Panc1 (cell line): ENCODE measurements around the gene DDI2. TPM values are rescaled to one million over a fixed set of nuclear protein-coding genes. Genes with fewer than 3 reads are reported as not detected.

Experiments used
- ATAC-seq: fragments of 200-7000 bp; cut with Tn5 transposase; 2 replicates; pipeline ENCODE4 v1.9.1; 2020; ENCODE audit warnings: mild to moderate bottlenecking, moderate library complexity
- BruUV-seq: library from RNA; stranded (reverse); fragments of 400-500 nt; replicated peaks from 2 replicates; lab custom pipeline; 2021; lab: Mats Ljungman, UMichigan
- CTCF ChIA-PET: fragments of 300-600 bp; sonication (Branson Sonifier 250); formaldehyde crosslinking; loops from one replicate; lab custom pipeline; 2022; ENCODE audit warnings: antibody characterized with exemption; lab: Charles Lee
- POLR2A ChIA-PET: fragments of 300-600 bp; sonication (Branson Sonifier 250); formaldehyde crosslinking; loops from one replicate; lab custom pipeline; 2022; ENCODE audit warnings: antibody characterized with exemption; lab: Charles Lee
- DNase-seq: peaks from one replicate; pipeline ENCODE4 v3.0.0-alpha.2; 2010; ENCODE audit warnings: low read depth, low spot score
- H3K27ac ChIP-seq: 2 replicates; pipeline ENCODE4 v1.5.1; 2011; ENCODE audit warnings: mild to moderate bottlenecking, low read length, inconsistent platforms
- H3K27me3 ChIP-seq: fragments of 200-500 bp; sonication (Bioruptor generic); 2 replicates; pipeline ENCODE4 v1.6.0; 2014; ENCODE audit warnings: low read length, inconsistent platforms; ENCODE audit not compliant: control insufficient read depth, insufficient read depth
- H3K36me3 ChIP-seq: fragments of 200-500 bp; sonication (Bioruptor generic); 2 replicates; pipeline ENCODE4 v1.5.1; 2014; ENCODE audit warnings: inconsistent platforms, mild to moderate bottlenecking, low read length, moderate library complexity; ENCODE audit not compliant: control insufficient read depth, insufficient read depth
- H3K4me1 ChIP-seq: 2 replicates; pipeline ENCODE4 v1.5.1; 2011; ENCODE audit warnings: inconsistent platforms, mild to moderate bottlenecking, low read length, moderate library complexity; ENCODE audit not compliant: control insufficient read depth, insufficient read depth
- H3K4me3 ChIP-seq, 2 experiments: 2 replicates each; pipeline ENCODE4 v1.5.1; 2011 to 2012; ENCODE audit warnings: low read depth in 2 of 2, low read length in 2 of 2, mild to moderate bottlenecking in 2 of 2, inconsistent platforms in 1 of 2, moderate library complexity in 1 of 2
- H3K9me3 ChIP-seq: fragments of 200-500 bp; sonication (Bioruptor generic); 2 replicates; pipeline ENCODE4 v1.5.1; 2014; ENCODE audit warnings: low read depth, mild to moderate bottlenecking, inconsistent platforms, low read length, moderate library complexity; ENCODE audit not compliant: control insufficient read depth, insufficient read depth
- CTCF ChIP-seq: fragments of 450-650 bp; IDR thresholded peaks from 2 replicates; pipeline ENCODE4 v1.5.1; 2017; ENCODE audit warnings: mild to moderate bottlenecking
- POLR2AphosphoS5 ChIP-seq: IDR thresholded peaks from 2 replicates; pipeline ENCODE4 v1.6.1; 2012; ENCODE audit warnings: mild to moderate bottlenecking, low read depth, low read length, moderate library complexity
- REST ChIP-seq, 2 experiments: IDR thresholded peaks; 2 replicates each; pipeline ENCODE4 v1.6.1; 2011 to 2012; ENCODE audit warnings: low read depth in 2 of 2, control low read depth in 1 of 2, low read length in 1 of 2, mild to moderate bottlenecking in 1 of 2, moderate library complexity in 1 of 2; ENCODE audit not compliant: insufficient read depth in 1 of 2
- SIN3A ChIP-seq: IDR thresholded peaks from 2 replicates; pipeline ENCODE4 v1.6.1; 2012; ENCODE audit warnings: low read depth, mild to moderate bottlenecking, low read length, moderate library complexity, borderline replicate concordance; ENCODE audit not compliant: insufficient read depth
- TCF7L2 ChIP-seq: IDR thresholded peaks from 2 replicates; pipeline ENCODE4 v1.6.1; 2011; ENCODE audit warnings: mild to moderate bottlenecking, low read depth, low read length, inconsistent platforms
- in situ Hi-C: cut with HindIII; loops from 2 replicates; pipeline ENCODE4 v1.10.0; 2016; ENCODE audit warnings: low sequenced_read_pairs, low pct_unique_long_range_greater_than_20kb
- intact Hi-C: fragments of 100-400 bp; cut with micrococcal nuclease; formaldehyde crosslinking; loops from one replicate; pipeline ENCODE4 v1.10.0; 2022; ENCODE audit not compliant: unreplicated experiment
- total RNA-seq: library from RNA; stranded (reverse); gene quantifications from one replicate; pipeline ENCODE4 v1.2.1, GENCODE V29; 2021; ENCODE audit not compliant: unreplicated experiment

Gene DDI2
- total RNA-seq, 1 experiment from 2014 or later = 27.7 TPM

DNA sequence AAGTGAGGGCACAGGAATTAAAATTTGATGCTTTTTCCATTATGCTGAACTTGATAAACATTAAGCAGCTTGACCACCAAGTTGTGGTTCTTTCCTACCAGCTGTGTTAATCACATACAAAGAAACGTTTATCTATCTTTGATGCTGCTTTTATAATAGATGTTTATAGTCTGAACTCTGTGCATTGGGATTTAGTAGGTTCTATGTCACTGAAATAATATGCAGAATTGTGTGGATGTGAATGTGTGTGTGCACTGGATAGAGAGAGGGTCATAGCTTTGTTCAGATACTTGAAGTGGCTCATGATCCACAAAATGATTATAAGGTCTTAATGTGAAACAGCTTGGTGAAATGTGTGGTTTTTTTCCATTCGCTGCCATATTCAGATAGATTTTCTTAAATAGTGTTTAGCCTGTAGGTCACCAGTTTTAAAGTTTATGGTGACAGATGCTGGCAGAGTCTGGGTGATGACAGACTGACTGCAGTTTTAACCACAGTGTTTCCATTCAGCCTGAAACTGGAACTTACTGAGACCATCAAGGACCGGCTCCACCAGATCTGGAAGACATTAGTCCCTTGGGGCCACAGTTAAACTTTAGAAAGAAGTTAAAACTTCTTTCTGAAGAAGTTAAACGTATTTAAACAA, 10.2 kb downstream of the DDI2 start:
- intact Hi-C loops (no loop called here), in situ Hi-C loops (no loop called here)
- H3K4me1 ChIP-seq = 0 out of 2 replicates have a peak, but pooled peaks cover 5% of the 10 kb centered on the region
- ChIA-PET CTCF (no interaction called here), POLR2A (no interaction called here)
- no peak for DNase-seq
- H3K27ac ChIP-seq = no peak overlapping the region
- peaks cover 17% of the 10 kb centered on the region for H3K36me3 ChIP-seq
- TF ChIP-seq REST (IDR thresholded peaks at IDR 0.05; ENCODE audit: insufficient read depth in 1 of 2, low read depth in 2 of 2, low read length in 1 of 2) = no peak
- no peak for TF ChIP-seq TCF7L2
- no peak for TF ChIP-seq SIN3A
- TF ChIP-seq POLR2AphosphoS5 = no peak
- no peak for TF ChIP-seq CTCF
- no peaks in the 10 kb centered on the region for H3K27me3 ChIP-seq
- no peak overlapping the region for H3K4me3 ChIP-seq
- H3K9me3 ChIP-seq = no peaks in the 10 kb centered on the region
- TSS peak; percentile 33 for BruUV-seq
- no peak for ATAC-seq

- ATAC-seq (no peak), DNase-seq (no peak)
- ChIA-PET CTCF (no interaction called here), POLR2A (no interaction called here)
- intact Hi-C loops = no loop called here
- no peaks in the 10 kb centered on the region for H3K9me3 ChIP-seq
- in situ Hi-C loops = no loop called here
- no peak overlapping the region for H3K4me3 ChIP-seq
- H3K27me3 ChIP-seq = no peaks in the 10 kb centered on the region
- H3K4me1 ChIP-seq = 0 out of 2 replicates have a peak, but pooled peaks cover 5% of the 10 kb centered on the region
- H3K36me3 ChIP-seq = peaks cover 17% of the 10 kb centered on the region
- TF ChIP-seq REST (IDR thresholded peaks at IDR 0.05; ENCODE audit: insufficient read depth in 1 of 2, low read depth in 2 of 2, low read length in 1 of 2) = no peak
- no peak for TF ChIP-seq SIN3A
- no peak for TF ChIP-seq POLR2AphosphoS5
- no peak for TF ChIP-seq CTCF
- no peak for TF ChIP-seq TCF7L2
- no peak overlapping the region for H3K27ac ChIP-seq
- no TSS peak for BruUV-seq
Measured at GRCh38 chr1:15628003-15628402, 10.7 kb downstream of the DDI2 start.
